GM12878 (cell line): ENCODE measurements around the gene LIG4. TPM values are rescaled to one million over a fixed set of nuclear protein-coding genes. Genes with fewer than 3 reads are reported as not detected.

Source experiments
- BCL11A ChIP-seq: IDR thresholded peaks from 2 replicates; pipeline ENCODE4 v1.6.1; 2011; ENCODE audit warnings: low read depth, low read length
- CREB1 ChIP-seq: IDR thresholded peaks from 2 replicates; pipeline ENCODE4 v1.6.1; 2012; ENCODE audit warnings: low read depth, mild to moderate bottlenecking, inconsistent platforms
- GABPA ChIP-seq: IDR thresholded peaks from 2 replicates; pipeline ENCODE4 v1.6.1; 2014; ENCODE audit warnings: antibody characterized with exemption, low read depth, mild to moderate bottlenecking, inconsistent platforms
- NBN ChIP-seq: fragments of 450-650 bp; IDR thresholded peaks from 2 replicates; pipeline ENCODE4 v1.6.1; 2016
- NKRF ChIP-seq: fragments of 450-650 bp; conservative IDR thresholded peaks from 2 replicates; pipeline ENCODE4 v1.6.1; 2017; ENCODE audit warnings: mild to moderate bottlenecking, moderate library complexity
- RAD51 ChIP-seq: fragments of 450-650 bp; IDR thresholded peaks from 2 replicates; pipeline ENCODE4 v1.6.1; 2016; ENCODE audit warnings: moderate library complexity, mild to moderate bottlenecking, inconsistent platforms
- RUNX3 ChIP-seq: IDR thresholded peaks from 2 replicates; pipeline ENCODE4 v1.6.1; 2012; ENCODE audit warnings: low read length, inconsistent platforms
- SPI1 ChIP-seq: IDR thresholded peaks from 2 replicates; pipeline ENCODE4 v1.6.1; 2011; ENCODE audit warnings: low read depth, mild to moderate bottlenecking, low read length, moderate library complexity, borderline replicate concordance; ENCODE audit not compliant: insufficient read depth
- polyA plus RNA-seq, 11 experiments: library from polyadenylated mRNA; depleted of rRNA in 4 of 11; unstranded in 6 of 11; stranded (reverse) in 5 of 11; fragments of >200 nt; fragmentation: Nextera tagmentation in 4 of 11; fragmentation: Illumina TruSeq in 1 of 11; extraction: Ambion mirVana in 4 of 11; extraction: Trizol in 1 of 11; gene quantifications; 1 replicate in 1 of 11; 2 replicates in 10 of 11; pipeline versions ENCODE4 v1.2.1 to v1.2.3, GENCODE V29; 2011 to 2016; ENCODE audit warnings: inconsistent platforms in 2 of 11, missing spikeins in 2 of 11, low read depth in 1 of 11
- total RNA-seq, 4 experiments: library from RNA; depleted of rRNA in 3 of 4; stranded (reverse); fragments of >200 nt in 3 of 4; fragmentation: Illumina TruSeq in 1 of 4; extraction: Trizol in 1 of 4; gene quantifications; 2 replicates each; pipeline versions ENCODE4 v1.2.1 to v1.2.3, GENCODE V29; 2013 to 2021
- TF ChIP-seq, protein P1 (sequence below): IDR thresholded peaks from 2 replicates; pipeline ENCODE4 v1.6.1; 2011; ENCODE audit warnings: borderline replicate concordance, low read depth, mild to moderate bottlenecking, moderate library complexity, low read length; ENCODE audit not compliant: insufficient read depth, poor library complexity, severe bottlenecking
- TF ChIP-seq, protein P2 (sequence below): fragments of 450-650 bp; IDR thresholded peaks from 2 replicates; pipeline ENCODE4 v1.6.1; 2017; ENCODE audit warnings: mild to moderate bottlenecking, low read depth, inconsistent platforms; ENCODE audit not compliant: poor library complexity, severe bottlenecking

The LIG4 gene
- total and polyA plus RNA-seq, 10 of the 15 experiments (the other 5 are each of a cell fraction or from before 2014, with no cell fraction given) = 2.3 to 15.0 (median 8.5) TPM

DNA sequence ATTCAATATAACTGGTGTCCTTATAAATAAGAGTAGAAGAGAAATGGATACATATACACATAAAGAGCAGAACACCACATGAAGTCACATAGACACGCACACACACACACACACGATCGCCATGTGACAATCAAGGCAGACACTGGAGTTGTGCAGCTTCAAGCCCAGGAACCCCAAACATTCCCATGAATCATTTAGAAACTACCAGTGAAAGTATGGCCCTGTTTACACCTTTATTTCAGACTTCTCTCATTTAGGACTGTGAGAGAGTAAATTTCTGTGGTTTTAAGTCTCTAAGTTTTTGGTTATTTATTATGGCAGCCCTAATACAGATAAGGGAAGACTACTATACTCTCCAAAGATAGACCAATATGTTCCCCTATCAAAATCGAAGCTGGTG is 33.8 kb upstream of the LIG4 start (continued):
- no peak for TF ChIP-seq NKRF
- TF ChIP-seq RAD51 = no peak
- TF ChIP-seq, protein P1, sequence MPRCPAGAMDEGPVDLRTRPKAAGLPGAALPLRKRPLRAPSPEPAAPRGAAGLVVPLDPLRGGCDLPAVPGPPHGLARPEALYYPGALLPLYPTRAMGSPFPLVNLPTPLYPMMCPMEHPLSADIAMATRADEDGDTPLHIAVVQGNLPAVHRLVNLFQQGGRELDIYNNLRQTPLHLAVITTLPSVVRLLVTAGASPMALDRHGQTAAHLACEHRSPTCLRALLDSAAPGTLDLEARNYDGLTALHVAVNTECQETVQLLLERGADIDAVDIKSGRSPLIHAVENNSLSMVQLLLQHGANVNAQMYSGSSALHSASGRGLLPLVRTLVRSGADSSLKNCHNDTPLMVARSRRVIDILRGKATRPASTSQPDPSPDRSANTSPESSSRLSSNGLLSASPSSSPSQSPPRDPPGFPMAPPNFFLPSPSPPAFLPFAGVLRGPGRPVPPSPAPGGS = no peak
- TF ChIP-seq RUNX3 = peak; percentile 68
- no peak for TF ChIP-seq SPI1
- TF ChIP-seq, protein P2, sequence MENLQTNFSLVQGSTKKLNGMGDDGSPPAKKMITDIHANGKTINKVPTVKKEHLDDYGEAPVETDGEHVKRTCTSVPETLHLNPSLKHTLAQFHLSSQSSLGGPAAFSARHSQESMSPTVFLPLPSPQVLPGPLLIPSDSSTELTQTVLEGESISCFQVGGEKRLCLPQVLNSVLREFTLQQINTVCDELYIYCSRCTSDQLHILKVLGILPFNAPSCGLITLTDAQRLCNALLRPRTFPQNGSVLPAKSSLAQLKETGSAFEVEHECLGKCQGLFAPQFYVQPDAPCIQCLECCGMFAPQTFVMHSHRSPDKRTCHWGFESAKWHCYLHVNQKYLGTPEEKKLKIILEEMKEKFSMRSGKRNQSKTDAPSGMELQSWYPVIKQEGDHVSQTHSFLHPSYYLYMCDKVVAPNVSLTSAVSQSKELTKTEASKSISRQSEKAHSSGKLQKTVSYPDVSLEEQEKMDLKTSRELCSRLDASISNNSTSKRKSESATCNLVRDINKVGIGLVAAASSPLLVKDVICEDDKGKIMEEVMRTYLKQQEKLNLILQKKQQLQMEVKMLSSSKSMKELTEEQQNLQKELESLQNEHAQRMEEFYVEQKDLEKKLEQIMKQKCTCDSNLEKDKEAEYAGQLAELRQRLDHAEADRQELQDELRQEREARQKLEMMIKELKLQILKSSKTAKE = peak; percentile 22
- TF ChIP-seq CREB1 = no peak
- no peak for TF ChIP-seq BCL11A
- no peak for TF ChIP-seq GABPA
- TF ChIP-seq NBN = no peak
